SU-DHL-6 (cell line): ENCODE results near the gene CLCN4.

ENCODE experiments used
- H2AFZ ChIP-seq: fragments of 200-600 bp; sonication (generic); 2 replicates; pipeline ENCODE4 v1.6.1; 2014; ENCODE audit warnings: low read depth, mild to moderate bottlenecking, moderate library complexity, mixed read lengths, antibody characterized with exemption, low read length; ENCODE audit not compliant: severe bottlenecking
- H3F3A ChIP-seq: fragments of 200-600 bp; shearing (Covaris generic); 2 replicates; pipeline ENCODE4 v1.6.0; 2016; ENCODE audit warnings: antibody characterized with exemption, mild to moderate bottlenecking; ENCODE audit not compliant: insufficient read depth
- H3K27ac ChIP-seq: fragments of 200-600 bp; sonication (generic); 2 replicates; pipeline ENCODE4 v1.5.1; 2016; ENCODE audit warnings: low read depth, mild to moderate bottlenecking, low read length, moderate library complexity, mixed read lengths
- H3K27me3 ChIP-seq: fragments of 200-600 bp; sonication (generic), shearing (Covaris generic); 2 replicates; pipeline ENCODE4 v1.6.0; 2014; ENCODE audit warnings: mild to moderate bottlenecking, low read length
- H3K36me3 ChIP-seq: fragments of 200-600 bp; sonication (generic); 2 replicates; pipeline ENCODE4 v1.6.1; 2014; ENCODE audit warnings: mild to moderate bottlenecking, low read length, mixed read lengths
- H3K4me2 ChIP-seq: fragments of 300-600, 200-600 bp; shearing (Covaris generic), sonication (generic); 2 replicates; pipeline ENCODE4 v1.6.0; 2014; ENCODE audit warnings: low read length, low read depth, mild to moderate bottlenecking; ENCODE audit not compliant: poor library complexity, severe bottlenecking
- H3K4me3 ChIP-seq: fragments of 200-600 bp; sonication (generic); 2 replicates; pipeline ENCODE4 v1.5.1; 2014; ENCODE audit warnings: antibody characterized with exemption, low read length, mild to moderate bottlenecking, mixed read lengths; ENCODE audit not compliant: insufficient read depth, poor library complexity, severe bottlenecking
- H3K79me2 ChIP-seq: fragments of 200-600 bp; sonication (generic); 2 replicates; pipeline ENCODE4 v1.6.1; 2014; ENCODE audit warnings: mild to moderate bottlenecking, low read length, moderate library complexity; ENCODE audit not compliant: insufficient read depth
- H3K9ac ChIP-seq: fragments of 200-600 bp; sonication (generic); 2 replicates; pipeline ENCODE4 v1.7.0; 2014; ENCODE audit warnings: mild to moderate bottlenecking, low read length
- H3K9me2 ChIP-seq: fragments of 200-600 bp; sonication (generic); replicated peaks from 2 replicates; pipeline ENCODE4 v1.6.1; 2014; ENCODE audit warnings: low read length; ENCODE audit not compliant: insufficient read depth
- H3K9me3 ChIP-seq: fragments of 200-600 bp; sonication (generic); 2 replicates; pipeline ENCODE4 v1.6.1; 2014; ENCODE audit warnings: low read length, mixed read lengths; ENCODE audit not compliant: insufficient read depth
- H4K20me1 ChIP-seq: fragments of 200-600 bp; sonication (generic); 2 replicates; pipeline ENCODE4 v1.6.1; 2014; ENCODE audit warnings: low read depth, mild to moderate bottlenecking, antibody characterized with exemption, low read length, moderate library complexity, mixed read lengths
- EZH2phosphoT487 ChIP-seq: fragments of 200-600 bp; sonication (generic), shearing (Covaris generic); conservative IDR thresholded peaks from 2 replicates; pipeline ENCODE4 v1.6.1; 2018; ENCODE audit warnings: mild to moderate bottlenecking, antibody characterized with exemption, low read length, moderate library complexity, mixed read lengths
- TF ChIP-seq, protein P1 (sequence below): fragments of 200-600 bp; sonication (generic); IDR thresholded peaks from one replicate; pipeline ENCODE4 v1.5.1; 2017; ENCODE audit warnings: antibody characterized with exemption, mild to moderate bottlenecking, low read length, moderate library complexity; ENCODE audit not compliant: insufficient read depth, poor library complexity, severe bottlenecking

CLCN4 gene

DNA sequence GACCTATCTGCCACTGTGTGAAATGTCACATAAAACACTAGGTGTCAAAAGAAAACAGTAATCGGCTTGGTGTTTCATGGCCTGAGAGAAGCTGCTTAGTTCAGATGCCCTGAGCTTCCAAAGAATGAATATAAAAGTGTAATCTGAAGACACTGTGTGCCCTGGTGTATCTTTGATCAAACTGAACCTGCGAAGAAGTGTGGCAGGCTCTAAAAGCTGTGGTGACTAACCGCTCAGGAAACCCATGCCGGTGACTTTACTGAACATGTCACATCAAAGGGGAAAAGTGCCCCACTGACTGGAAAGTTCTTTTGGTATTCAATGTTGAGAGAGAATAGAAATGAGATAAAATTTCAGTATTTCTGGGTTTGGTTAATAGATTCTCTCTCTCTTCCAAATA, 89.1 kb downstream of the CLCN4 start:
- no peak overlapping the region for H3K9ac ChIP-seq
- H3K27me3 ChIP-seq = no peaks in the 10 kb centered on the region
- H3K27ac ChIP-seq = no peak overlapping the region
- H3K9me2 ChIP-seq = no peaks in the 10 kb centered on the region
- H2AFZ ChIP-seq = no peak overlapping the region
- H3K4me2 ChIP-seq = no peak overlapping the region
- H3K9me3 ChIP-seq = no peaks in the 10 kb centered on the region
- no peak overlapping the region for H3K4me3 ChIP-seq
- H3F3A ChIP-seq = no peaks in the 10 kb centered on the region
- TF ChIP-seq EZH2phosphoT487 = no peak
- no peaks in the 10 kb centered on the region for H3K36me3 ChIP-seq
- H4K20me1 ChIP-seq = no peaks in the 10 kb centered on the region
- H3K79me2 ChIP-seq = no peaks in the 10 kb centered on the region

DNA sequence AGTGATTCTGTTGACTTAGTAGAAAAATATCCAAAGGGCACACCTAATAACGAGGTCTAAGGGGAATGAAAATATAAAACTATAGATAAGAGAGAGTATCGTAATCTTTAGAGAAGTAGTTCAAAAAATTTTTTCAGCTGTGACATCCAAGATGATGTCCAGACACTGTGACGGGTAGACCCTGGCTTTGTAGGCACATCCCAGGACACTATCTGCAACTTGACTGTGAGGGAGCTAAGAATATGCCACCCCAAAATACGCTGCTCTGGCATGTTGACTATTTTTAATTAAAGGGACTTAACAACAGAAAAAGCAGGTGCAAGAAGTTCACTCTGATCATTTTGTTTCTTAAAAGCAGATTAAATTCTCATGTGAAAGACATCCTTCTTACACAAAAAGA, 89.5 kb downstream of the CLCN4 start:
- no peak overlapping the region for H3K9ac ChIP-seq
- no peaks in the 10 kb centered on the region for H4K20me1 ChIP-seq
- TF ChIP-seq, protein P1, sequence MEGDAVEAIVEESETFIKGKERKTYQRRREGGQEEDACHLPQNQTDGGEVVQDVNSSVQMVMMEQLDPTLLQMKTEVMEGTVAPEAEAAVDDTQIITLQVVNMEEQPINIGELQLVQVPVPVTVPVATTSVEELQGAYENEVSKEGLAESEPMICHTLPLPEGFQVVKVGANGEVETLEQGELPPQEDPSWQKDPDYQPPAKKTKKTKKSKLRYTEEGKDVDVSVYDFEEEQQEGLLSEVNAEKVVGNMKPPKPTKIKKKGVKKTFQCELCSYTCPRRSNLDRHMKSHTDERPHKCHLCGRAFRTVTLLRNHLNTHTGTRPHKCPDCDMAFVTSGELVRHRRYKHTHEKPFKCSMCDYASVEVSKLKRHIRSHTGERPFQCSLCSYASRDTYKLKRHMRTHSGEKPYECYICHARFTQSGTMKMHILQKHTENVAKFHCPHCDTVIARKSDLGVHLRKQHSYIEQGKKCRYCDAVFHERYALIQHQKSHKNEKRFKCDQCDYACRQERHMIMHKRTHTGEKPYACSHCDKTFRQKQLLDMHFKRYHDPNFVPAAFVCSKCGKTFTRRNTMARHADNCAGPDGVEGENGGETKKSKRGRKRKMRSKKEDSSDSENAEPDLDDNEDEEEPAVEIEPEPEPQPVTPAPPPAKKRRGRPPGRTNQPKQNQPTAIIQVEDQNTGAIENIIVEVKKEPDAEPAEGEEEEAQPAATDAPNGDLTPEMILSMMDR = no peak
- TF ChIP-seq EZH2phosphoT487 = no peak
- no peak overlapping the region for H3K27ac ChIP-seq
- no peaks in the 10 kb centered on the region for H3K27me3 ChIP-seq
- H3F3A ChIP-seq = no peaks in the 10 kb centered on the region
- H3K9me3 ChIP-seq = no peaks in the 10 kb centered on the region
- H3K4me3 ChIP-seq = no peak overlapping the region
- H2AFZ ChIP-seq = no peak overlapping the region
- H3K36me3 ChIP-seq = no peaks in the 10 kb centered on the region
- H3K9me2 ChIP-seq = no peaks in the 10 kb centered on the region
- H3K79me2 ChIP-seq = no peaks in the 10 kb centered on the region
- H3K4me2 ChIP-seq = no peak overlapping the region

DNA sequence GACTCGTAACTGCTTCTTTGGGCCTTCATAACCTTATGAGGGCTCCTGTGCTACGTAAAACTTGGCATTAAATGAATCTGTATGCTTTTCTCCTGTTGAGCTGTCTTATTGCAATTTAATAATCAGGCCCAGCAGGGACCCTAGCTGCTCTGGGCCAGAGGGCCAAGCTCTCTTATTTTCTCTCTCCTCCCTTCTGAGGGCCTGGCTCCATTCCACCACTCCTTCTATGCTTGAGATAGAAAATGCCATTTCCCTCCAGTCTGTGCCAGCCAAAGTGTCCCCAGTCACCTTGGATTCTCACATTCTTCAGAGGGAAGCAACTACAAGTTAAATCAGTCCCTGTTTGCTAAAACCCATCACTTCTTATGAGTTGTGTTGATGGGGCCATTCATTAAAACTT, 90.1 kb downstream of the CLCN4 start:
- no peak overlapping the region for H3K4me3 ChIP-seq
- H3K9me2 ChIP-seq = no peaks in the 10 kb centered on the region
- H3K9ac ChIP-seq = no peak overlapping the region
- no peaks in the 10 kb centered on the region for H4K20me1 ChIP-seq
- no peaks in the 10 kb centered on the region for H3K36me3 ChIP-seq
- TF ChIP-seq, protein P1 = no peak
- TF ChIP-seq EZH2phosphoT487 = no peak
- no peaks in the 10 kb centered on the region for H3K79me2 ChIP-seq
- no peak overlapping the region for H3K4me2 ChIP-seq
- no peaks in the 10 kb centered on the region for H3K27me3 ChIP-seq
- H2AFZ ChIP-seq = no peak overlapping the region
- no peak overlapping the region for H3K27ac ChIP-seq
- H3F3A ChIP-seq = no peaks in the 10 kb centered on the region
- no peaks in the 10 kb centered on the region for H3K9me3 ChIP-seq

DNA sequence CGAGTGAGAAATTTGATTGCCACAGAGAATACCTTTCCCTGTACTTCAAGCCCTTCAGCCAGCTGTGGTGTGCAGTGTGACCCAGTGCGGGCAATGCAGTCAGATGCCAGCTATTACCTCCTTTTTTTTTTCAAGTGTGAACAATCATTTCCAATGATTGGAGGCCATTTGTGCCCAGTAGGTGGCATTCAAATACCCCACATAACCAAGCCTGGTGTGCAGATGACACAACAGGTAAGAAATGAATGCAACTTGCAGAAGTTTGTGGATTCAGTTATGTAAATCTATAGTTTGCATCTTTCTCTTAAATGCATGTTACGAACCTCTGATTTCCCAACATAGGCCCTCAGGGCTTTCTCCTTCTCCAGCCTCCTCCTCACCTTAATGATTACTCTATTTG, 98.0 kb downstream of the CLCN4 start:
- no peak overlapping the region for H3K4me2 ChIP-seq
- no peak overlapping the region for H2AFZ ChIP-seq
- no peaks in the 10 kb centered on the region for H3K9me2 ChIP-seq
- no peak overlapping the region for H3K9ac ChIP-seq
- no peaks in the 10 kb centered on the region for H3F3A ChIP-seq
- H4K20me1 ChIP-seq = no peaks in the 10 kb centered on the region
- no peak overlapping the region for H3K27ac ChIP-seq
- no peak overlapping the region for H3K4me3 ChIP-seq
- no peaks in the 10 kb centered on the region for H3K27me3 ChIP-seq
- no peaks in the 10 kb centered on the region for H3K36me3 ChIP-seq
- no peaks in the 10 kb centered on the region for H3K79me2 ChIP-seq
- TF ChIP-seq, protein P1 = no peak
- no peak for TF ChIP-seq EZH2phosphoT487
- no peaks in the 10 kb centered on the region for H3K9me3 ChIP-seq
